GM18505 (cell line): ENCODE data around the gene HLA-DRB5.
"Not testable (repeated sequence)": the region's sequence is repeated elsewhere in the genome, so short reads cannot be mapped to it uniquely, and the experiment has no call there.

Experiments
- ATAC-seq: cut with Tn5 transposase; IDR thresholded peaks from one replicate; pipeline ENCODE4 v1.9.1; 2021; ENCODE audit not compliant: unreplicated experiment
- POLR2A ChIP-seq: IDR thresholded peaks from 4 replicates; pipeline ENCODE4 v1.6.1; 2011; ENCODE audit warnings: borderline replicate concordance; ENCODE audit not compliant: insufficient read depth, insufficient read length; ENCODE audit errors: extremely low read depth

The HLA-DRB5 gene

GRCh38 chr6:32529697-32530430, at the start of gene HLA-DRB5:
Gene HLA-DRB5, minus strand, starts transcription at chr6:32530287. Its CDS starts 63 bp downstream, at chr6:32530224.
- TF ChIP-seq POLR2A: peak; percentile 94
- no peak for ATAC-seq

GRCh38 chr6:32578962-32579361, 48.9 kb upstream of the HLA-DRB5 start:
- ATAC-seq: no peak
- TF ChIP-seq POLR2A: no peak

DNA sequence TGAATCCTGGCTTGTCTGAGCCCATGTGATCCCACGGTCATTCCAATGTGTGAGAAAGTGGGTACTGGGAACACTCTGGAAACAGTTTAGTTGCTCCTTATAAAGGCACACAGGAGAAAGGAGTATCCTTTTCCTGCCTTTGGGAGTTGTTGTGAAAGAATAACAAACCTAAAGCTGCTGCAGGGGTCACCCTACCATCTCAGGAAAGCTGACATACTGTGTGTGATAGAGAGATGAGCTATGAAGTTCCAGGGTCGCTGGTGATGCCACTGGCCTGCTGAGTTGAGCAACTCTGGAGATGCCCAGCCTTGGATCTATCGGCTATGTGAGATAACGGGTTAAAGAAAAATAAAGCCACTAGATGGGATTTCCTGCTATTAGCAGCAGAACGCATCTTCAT, 47.4 kb upstream of the HLA-DRB5 start:
- not testable (repeated sequence) for ATAC-seq

DNA sequence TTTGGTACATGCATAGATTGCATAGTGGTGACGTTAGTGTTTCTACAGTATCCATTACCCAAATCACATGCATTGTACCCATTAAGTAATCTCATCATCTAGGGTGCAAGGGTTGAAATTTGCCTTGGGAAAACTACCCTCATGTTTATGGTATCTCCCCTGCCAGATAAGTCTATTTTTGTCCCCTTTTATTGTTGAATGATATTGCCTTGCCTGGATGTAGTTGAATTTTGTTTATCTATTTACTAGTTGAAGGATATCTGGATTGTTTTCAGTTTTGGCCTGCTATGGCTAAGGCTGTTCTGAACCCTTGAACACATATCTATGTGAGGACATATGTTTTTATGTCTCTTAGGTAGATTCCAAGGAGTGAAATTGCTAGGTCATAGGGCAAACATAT, 46.2 kb upstream of the HLA-DRB5 start:
- TF ChIP-seq POLR2A: peak; percentile 31
- no peak for ATAC-seq

GRCh38 chr6:32570363-32570905, 40.3 kb upstream of the HLA-DRB5 start:
- TF ChIP-seq POLR2A: no peak
- ATAC-seq: no peak

GRCh38 chr6:32568561-32568960, 38.5 kb upstream of the HLA-DRB5 start:
- no peak for TF ChIP-seq POLR2A
- no peak for ATAC-seq

- no peak for ATAC-seq
- no peak for TF ChIP-seq POLR2A
Observed at GRCh38 chr6:32566957-32567356, 36.9 kb upstream of the HLA-DRB5 start.

GRCh38 chr6:32565511-32565910, 35.4 kb upstream of the HLA-DRB5 start:
- ATAC-seq: no peak
- no peak for TF ChIP-seq POLR2A

DNA sequence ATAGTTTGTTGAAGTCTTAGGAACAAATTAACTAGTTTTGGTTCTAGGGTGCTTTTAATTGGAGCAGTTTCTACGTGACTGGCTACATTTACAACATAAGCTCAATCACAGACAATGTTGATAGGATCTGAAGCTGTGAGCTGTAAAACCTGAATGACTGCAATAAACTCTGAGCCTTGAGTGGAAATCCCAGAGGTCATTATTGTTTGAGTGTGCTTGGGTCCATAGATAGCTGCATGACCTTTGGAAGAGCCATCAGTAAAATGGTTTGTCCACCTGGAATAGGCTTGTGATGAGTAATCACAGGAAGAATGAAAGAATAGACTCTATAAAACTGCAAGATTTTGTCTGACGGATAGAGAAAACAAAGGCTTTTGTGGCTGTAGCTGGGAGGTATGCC, 32.9 kb upstream of the HLA-DRB5 start:
- ATAC-seq: no peak
- TF ChIP-seq POLR2A: no peak

- no peak for ATAC-seq
- no peak for TF ChIP-seq POLR2A
Observed at GRCh38 chr6:32559747-32560146, 29.7 kb upstream of the HLA-DRB5 start.

GRCh38 chr6:32558426-32559057, 28.5 kb upstream of the HLA-DRB5 start:
- no peak for ATAC-seq
- no peak for TF ChIP-seq POLR2A

- TF ChIP-seq POLR2A: no peak
- ATAC-seq: no peak
Observed at GRCh38 chr6:32554116-32554965, 24.3 kb upstream of the HLA-DRB5 start.

DNA sequence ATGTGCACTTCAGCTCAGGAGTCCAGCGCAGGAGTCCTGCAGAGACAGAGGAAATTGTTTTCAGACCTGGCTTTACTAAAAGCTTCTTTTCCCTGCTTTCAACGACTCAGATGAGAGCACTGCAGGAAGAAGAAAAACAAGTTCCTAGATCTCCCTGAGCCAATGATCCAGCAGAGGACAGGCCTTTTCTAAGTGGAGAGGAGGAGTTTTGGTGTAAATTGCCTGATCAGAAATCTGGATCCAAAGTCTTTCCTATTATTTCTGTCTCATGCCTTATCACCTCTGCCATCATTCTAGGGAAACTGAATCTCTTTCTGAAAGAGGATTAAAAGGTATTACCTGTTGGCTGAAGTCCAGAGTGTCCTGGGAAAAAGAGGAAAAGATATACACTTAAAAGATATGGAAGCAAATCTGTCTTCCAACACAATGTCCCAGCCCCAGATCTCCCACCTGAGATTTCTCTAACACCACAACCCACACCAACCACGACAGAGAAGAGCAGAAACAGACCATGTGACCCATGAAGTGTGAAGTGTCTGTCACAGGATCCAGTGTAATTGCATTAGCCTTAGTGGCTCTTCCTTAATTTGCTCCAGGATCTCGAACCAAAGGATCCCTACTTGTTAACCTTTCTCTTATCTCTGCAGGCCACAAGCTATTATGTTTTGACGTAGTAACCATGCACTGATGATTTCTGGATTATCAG, 23.1 kb upstream of the HLA-DRB5 start:
- no peak for ATAC-seq
- TF ChIP-seq POLR2A: no peak
